DMS 273 (cell line): ENCODE results near the gene IFFO2.
A peak's percentile ranks its signal among the peaks of the same experiment; 100 is the strongest.

Experiments used
- DNase-seq: peaks from one replicate; lab custom pipeline; 2025; ENCODE audit not compliant: unreplicated experiment; lab: John Stamatoyannopoulos, UW

The IFFO2 gene

GRCh38 chr1:18972991-18973390 lies 16.5 kb upstream of the IFFO2 start:
- no peak for DNase-seq

- DNase-seq, result peak; percentile 61
Observed at GRCh38 chr1:18972531-18972930, 16.1 kb upstream of the IFFO2 start.

- no peak for DNase-seq
Observed at GRCh38 chr1:18970762-18971161, 14.3 kb upstream of the IFFO2 start.

GRCh38 chr1:18970358-18970757 lies 13.9 kb upstream of the IFFO2 start:
- DNase-seq, result no peak

GRCh38 chr1:18967066-18967690 lies 10.7 kb upstream of the IFFO2 start:
- DNase-seq, result no peak

GRCh38 chr1:18965206-18966173 lies 9.0 kb upstream of the IFFO2 start:
- DNase-seq, result no peak

- DNase-seq, result no peak
Observed at GRCh38 chr1:18963968-18964367, 7.5 kb upstream of the IFFO2 start.

GRCh38 chr1:18962855-18963737 lies 6.6 kb upstream of the IFFO2 start:
- no peak for DNase-seq

- DNase-seq, result no peak
Observed at GRCh38 chr1:18962121-18962721, 5.7 kb upstream of the IFFO2 start.

- no peak for DNase-seq
Observed at GRCh38 chr1:18960821-18961220, 4.3 kb upstream of the IFFO2 start.

- no peak for DNase-seq
Observed at GRCh38 chr1:18960409-18960808, 3.9 kb upstream of the IFFO2 start.

- DNase-seq, result no peak
Observed at GRCh38 chr1:18959591-18959990, 3.1 kb upstream of the IFFO2 start.

- DNase-seq, result no peak
Observed at GRCh38 chr1:18957532-18958300, 1.2 kb upstream of the IFFO2 start.

GRCh38 chr1:18957136-18957521 lies 653 bp upstream of the IFFO2 start:
- DNase-seq, result no peak

- peak; percentile 75 for DNase-seq
Observed at GRCh38 chr1:18955441-18956192, 859 bp downstream of the IFFO2 start.

GRCh38 chr1:18955131-18955440 lies 1.4 kb downstream of the IFFO2 start:
- no peak for DNase-seq

GRCh38 chr1:18954270-18955071 lies 2.0 kb downstream of the IFFO2 start:
- DNase-seq, result no peak

GRCh38 chr1:18953731-18954231 lies 2.7 kb downstream of the IFFO2 start:
- DNase-seq, result no peak
